ENCODE results near the gene FOXRED2.
"Not testable (repeated sequence)": the region's sequence is repeated elsewhere in the genome, so short reads cannot be mapped to it uniquely, and the experiment has no call there.

FOXRED2 gene

DNA sequence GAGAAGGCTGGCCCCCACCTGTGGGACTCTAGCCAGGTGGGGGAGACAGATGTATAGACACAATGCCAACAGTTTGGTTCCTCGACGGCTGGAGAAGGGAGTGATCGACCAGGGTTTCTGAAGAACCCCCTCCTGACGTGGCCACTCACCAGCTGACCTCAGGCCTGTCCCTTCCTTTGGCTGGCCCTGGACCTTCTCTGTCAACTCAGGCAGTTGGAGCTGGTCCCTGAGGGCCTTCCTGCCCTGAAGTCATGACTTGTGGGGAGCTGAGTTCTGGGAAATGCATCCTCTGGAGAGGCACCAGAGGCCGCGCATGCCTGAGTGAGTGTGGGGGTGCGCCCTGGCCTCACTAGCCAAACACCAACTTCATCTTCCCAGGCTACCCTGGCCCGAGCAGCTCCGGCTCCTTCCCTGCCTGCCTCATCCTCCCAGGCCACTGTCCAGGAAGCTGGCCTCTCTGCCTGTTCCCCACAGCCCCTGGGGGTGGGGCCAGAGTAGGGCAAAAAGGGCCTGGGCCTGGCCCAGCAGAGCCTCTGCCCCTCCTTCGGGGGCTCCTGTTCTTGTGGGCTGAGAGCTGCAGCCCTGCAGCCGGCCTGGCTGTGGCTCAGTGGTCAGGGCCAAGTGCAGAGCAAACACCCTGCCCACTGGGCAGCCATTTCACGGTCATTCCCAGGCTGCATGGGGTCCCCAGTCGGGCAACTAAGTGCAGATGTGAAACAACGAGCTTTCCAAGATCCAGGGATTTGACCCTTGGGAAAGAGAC, 49.0 kb downstream of the FOXRED2 start:
- no peaks in the 10 kb centered on the region for H3K9me3 ChIP-seq (ENCODE audit: control insufficient read depth, insufficient read depth, low read depth, low read length)
- H3K4me3 ChIP-seq (ENCODE audit: low read depth, low read length): no peak overlapping the region
- peak overlapping the region; percentile 37; the same call in 1 of the 2 replicates for H3K27ac ChIP-seq (ENCODE audit: low read depth, low read length)
- peak overlapping the region; percentile 16 for H3K9ac ChIP-seq (ENCODE audit: low read length)
- peaks cover 40% of the 10 kb centered on the region for H3K4me1 ChIP-seq (ENCODE audit: control insufficient read depth, insufficient read depth, low read length)
- H3K36me3 ChIP-seq (ENCODE audit: control insufficient read depth, insufficient read depth, low read length): no peaks in the 10 kb centered on the region
- H3K27me3 ChIP-seq (ENCODE audit: control insufficient read depth, insufficient read depth, low read length): no peaks in the 10 kb centered on the region

DNA sequence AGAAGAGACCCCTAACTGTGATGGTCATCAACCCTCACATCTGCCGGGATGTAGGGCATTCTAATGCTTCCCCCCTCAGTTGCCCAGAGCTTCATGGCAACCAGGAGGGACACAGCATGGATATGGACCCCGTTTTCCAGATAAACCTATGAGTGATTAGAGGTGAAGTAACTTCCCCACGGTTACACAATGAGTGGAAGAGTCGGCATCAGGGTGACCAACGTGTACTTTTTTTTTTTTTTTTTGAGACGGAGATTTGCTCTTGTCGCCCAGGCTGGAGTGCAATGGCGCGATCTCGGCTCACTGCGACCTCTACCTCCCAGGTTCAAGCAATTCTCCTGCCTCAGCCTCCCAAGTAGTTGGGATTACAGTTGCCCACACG, 50.4 kb downstream of the FOXRED2 start:
- no peak overlapping the region for H3K9ac ChIP-seq (ENCODE audit: low read length)
- H3K4me3 ChIP-seq (ENCODE audit: low read depth, low read length): no peak overlapping the region
- no peaks in the 10 kb centered on the region for H3K36me3 ChIP-seq (ENCODE audit: control insufficient read depth, insufficient read depth, low read length)
- H3K27me3 ChIP-seq (ENCODE audit: control insufficient read depth, insufficient read depth, low read length): no peaks in the 10 kb centered on the region
- no peak overlapping the region for H3K27ac ChIP-seq (ENCODE audit: low read depth, low read length)
- no peaks in the 10 kb centered on the region for H3K9me3 ChIP-seq (ENCODE audit: control insufficient read depth, insufficient read depth, low read depth, low read length)
- peaks cover 35% of the 10 kb centered on the region for H3K4me1 ChIP-seq (ENCODE audit: control insufficient read depth, insufficient read depth, low read length)

DNA sequence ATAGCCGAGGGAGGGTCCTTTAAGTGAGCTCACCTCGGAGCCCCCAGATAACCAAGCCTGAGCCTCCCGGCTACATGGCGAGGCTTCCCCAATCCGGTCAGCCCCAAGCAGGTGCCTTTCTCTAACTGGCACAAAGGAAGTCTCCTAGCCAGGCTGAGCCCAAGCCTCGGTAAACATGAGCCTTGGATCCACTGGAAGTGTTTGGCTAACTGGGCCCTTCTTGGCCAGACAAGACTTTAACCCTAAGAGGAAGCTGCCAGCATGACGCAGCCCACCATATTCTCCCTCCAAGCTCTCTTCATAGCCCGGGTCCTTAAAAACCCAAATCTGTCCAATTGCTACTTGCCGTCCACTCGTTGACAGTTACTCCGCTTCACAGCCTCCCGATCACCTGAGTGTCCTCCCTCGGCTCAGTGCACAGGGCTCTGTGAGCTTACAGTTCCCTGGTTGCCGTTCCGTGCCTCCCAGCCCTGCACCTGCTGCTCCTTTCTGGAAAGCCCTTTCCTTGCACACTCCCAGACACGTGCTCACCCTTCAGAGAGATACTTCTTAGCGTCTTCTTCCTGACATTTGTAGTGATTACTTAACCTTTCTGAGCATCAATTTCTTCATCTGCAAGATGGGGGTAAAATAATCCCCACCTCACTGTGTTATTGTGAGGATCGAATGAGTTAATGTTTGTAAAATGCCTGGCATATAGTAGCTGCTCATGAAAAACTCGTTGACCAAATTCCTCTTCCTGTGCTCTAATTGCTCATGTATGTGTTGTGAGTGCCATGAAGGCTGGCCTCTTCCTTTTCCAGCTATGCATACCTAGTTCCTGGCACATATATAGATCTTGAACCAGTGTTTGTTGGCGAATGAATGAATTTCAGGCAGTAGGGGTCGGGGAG, 51.0 kb downstream of the FOXRED2 start:
- Histone ChIP-seq H3K9me3 (ENCODE audit: control insufficient read depth, insufficient read depth, low read depth, low read length) (no peaks in the 10 kb centered on the region), H3K4me3 (ENCODE audit: low read depth, low read length) (peak overlapping the region; percentile 69), H3K9ac (ENCODE audit: low read length) (peak overlapping the region; percentile 89), H3K4me1 (ENCODE audit: control insufficient read depth, insufficient read depth, low read length) (peaks cover 33% of the 10 kb centered on the region), H3K27ac (ENCODE audit: low read depth, low read length) (peak overlapping the region; percentile 97), H3K36me3 (ENCODE audit: control insufficient read depth, insufficient read depth, low read length) (no peaks in the 10 kb centered on the region), H3K27me3 (ENCODE audit: control insufficient read depth, insufficient read depth, low read length) (no peaks in the 10 kb centered on the region)

DNA sequence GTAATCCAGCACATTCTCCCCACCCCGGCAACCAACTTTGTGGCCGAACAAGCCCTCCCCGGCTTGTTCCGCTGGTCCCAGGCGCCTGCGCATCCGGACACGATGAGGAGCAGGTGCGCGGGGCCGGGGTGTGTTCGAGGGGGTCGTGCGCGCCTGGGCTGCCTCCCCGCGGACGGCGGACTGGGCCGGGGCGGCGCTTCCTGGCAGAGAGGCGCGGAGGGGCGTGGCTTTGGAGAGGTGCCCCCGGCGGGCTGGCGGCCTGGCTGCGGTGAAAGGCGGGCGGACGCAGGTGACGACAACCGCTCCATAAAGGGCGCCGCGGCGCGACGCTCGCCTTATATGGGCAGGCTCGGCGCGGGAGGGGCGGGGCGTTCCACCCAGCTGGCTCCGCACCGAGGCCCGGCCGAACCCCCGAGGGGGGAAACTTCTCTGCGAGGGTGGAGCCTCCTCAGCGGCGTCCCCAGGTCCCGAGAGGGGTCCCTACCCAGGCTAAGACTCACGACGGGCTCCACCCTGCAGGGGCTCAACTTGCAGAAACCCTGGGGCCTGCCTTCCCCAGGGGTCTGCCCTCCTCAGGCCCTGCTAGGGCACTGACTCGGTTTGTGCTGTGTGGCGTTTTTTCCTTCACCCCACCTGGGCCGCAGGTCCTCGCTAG, 51.8 kb downstream of the FOXRED2 start:
- H3K4me1 ChIP-seq (ENCODE audit: control insufficient read depth, insufficient read depth, low read length): peaks cover 33% of the 10 kb centered on the region
- H3K27ac ChIP-seq (ENCODE audit: low read depth, low read length): peak overlapping the region; percentile 97
- H3K9ac ChIP-seq (ENCODE audit: low read length): peak overlapping the region; percentile 89
- H3K9me3 ChIP-seq (ENCODE audit: control insufficient read depth, insufficient read depth, low read depth, low read length): no peaks in the 10 kb centered on the region
- H3K4me3 ChIP-seq (ENCODE audit: low read depth, low read length): peak overlapping the region; percentile 69
- no peaks in the 10 kb centered on the region for H3K27me3 ChIP-seq (ENCODE audit: control insufficient read depth, insufficient read depth, low read length)
- H3K36me3 ChIP-seq (ENCODE audit: control insufficient read depth, insufficient read depth, low read length): no peaks in the 10 kb centered on the region

DNA sequence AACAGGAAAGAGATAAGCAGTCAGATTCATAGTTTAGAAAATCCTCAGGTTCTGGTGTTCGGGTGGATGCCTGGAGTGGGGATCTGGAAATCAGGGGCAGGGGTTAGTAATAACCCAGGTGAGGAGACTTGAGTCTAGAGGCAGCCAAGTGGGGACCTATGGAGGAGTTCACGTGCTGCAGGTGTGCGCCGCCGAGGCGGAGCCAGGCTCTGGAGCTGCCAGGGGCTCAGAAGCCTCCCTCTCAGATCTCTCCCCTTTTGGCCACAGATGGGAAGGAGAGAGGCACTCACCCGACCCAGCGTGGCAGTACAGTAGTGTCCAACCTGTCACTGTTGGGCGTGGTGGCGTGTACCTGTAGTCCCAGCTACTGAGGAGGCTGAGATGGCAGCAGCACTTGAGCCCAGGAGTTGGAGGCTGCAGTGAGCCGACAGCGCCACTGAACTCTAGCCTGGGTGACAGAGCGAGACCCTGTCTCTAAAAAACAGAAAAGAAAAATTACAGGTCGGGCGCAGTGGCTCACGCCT, 52.9 kb downstream of the FOXRED2 start:
- H3K9ac ChIP-seq (ENCODE audit: low read length): no peak overlapping the region
- peaks cover 38% of the 10 kb centered on the region for H3K4me1 ChIP-seq (ENCODE audit: control insufficient read depth, insufficient read depth, low read length)
- H3K27ac ChIP-seq (ENCODE audit: low read depth, low read length): no peak overlapping the region
- no peak overlapping the region for H3K4me3 ChIP-seq (ENCODE audit: low read depth, low read length)
- H3K36me3 ChIP-seq (ENCODE audit: control insufficient read depth, insufficient read depth, low read length): no peaks in the 10 kb centered on the region
- H3K9me3 ChIP-seq (ENCODE audit: control insufficient read depth, insufficient read depth, low read depth, low read length): no peaks in the 10 kb centered on the region
- H3K27me3 ChIP-seq (ENCODE audit: control insufficient read depth, insufficient read depth, low read length): no peaks in the 10 kb centered on the region

- H3K9me3 ChIP-seq (ENCODE audit: control insufficient read depth, insufficient read depth, low read depth, low read length); H3K4me3 ChIP-seq (ENCODE audit: low read depth, low read length); H3K36me3 ChIP-seq (ENCODE audit: control insufficient read depth, insufficient read depth, low read length); H3K27me3 ChIP-seq (ENCODE audit: control insufficient read depth, insufficient read depth, low read length); H3K9ac ChIP-seq (ENCODE audit: low read length); H3K27ac ChIP-seq (ENCODE audit: low read depth, low read length): not testable (repeated sequence)
- peaks cover 37% of the 10 kb centered on the region for H3K4me1 ChIP-seq (ENCODE audit: control insufficient read depth, insufficient read depth, low read length)
These were observed 53.7 kb downstream of the FOXRED2 start for GRCh38 chr22:36452978-36453607.

DNA sequence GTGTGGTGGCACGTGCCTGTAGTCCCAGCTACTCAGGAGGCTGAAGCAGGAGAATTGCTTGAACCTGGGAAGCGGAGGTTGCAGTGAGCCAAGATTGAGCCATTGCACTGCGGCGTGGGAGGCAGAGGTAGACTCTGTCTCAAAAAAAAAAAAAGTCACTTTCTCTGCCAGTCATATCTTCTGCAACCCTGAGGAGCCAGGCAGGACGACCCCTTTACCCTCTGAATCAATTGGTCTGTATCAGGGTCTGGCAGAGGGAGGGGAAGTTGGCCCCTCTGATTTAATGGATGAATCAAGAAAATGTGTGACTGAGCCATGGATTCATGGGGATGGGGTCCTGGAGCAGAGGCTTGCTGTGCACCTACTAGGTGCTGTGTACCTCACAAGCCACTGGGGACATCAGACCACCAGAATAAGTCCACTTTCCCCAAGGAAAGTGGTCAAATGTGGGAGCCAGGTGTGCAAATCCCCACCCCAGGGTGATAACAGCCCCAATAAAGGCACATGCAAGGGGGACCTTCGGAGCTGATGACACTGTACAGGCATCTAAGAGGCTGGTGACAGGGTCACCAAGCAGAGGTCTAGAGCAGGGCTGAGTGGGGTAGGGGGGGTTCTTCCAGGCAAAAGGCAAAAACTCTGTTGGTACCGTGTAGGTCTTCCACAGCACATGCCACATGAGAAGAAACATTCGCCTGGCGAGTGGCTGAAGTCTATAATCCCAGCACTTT, 54.4 kb downstream of the FOXRED2 start:
- no peaks in the 10 kb centered on the region for H3K27me3 ChIP-seq (ENCODE audit: control insufficient read depth, insufficient read depth, low read length)
- no peaks in the 10 kb centered on the region for H3K9me3 ChIP-seq (ENCODE audit: control insufficient read depth, insufficient read depth, low read depth, low read length)
- peaks cover 32% of the 10 kb centered on the region for H3K4me1 ChIP-seq (ENCODE audit: control insufficient read depth, insufficient read depth, low read length)
- no peaks in the 10 kb centered on the region for H3K36me3 ChIP-seq (ENCODE audit: control insufficient read depth, insufficient read depth, low read length)
- H3K27ac ChIP-seq (ENCODE audit: low read depth, low read length): no peak overlapping the region
- no peak overlapping the region for H3K9ac ChIP-seq (ENCODE audit: low read length)
- no peak overlapping the region for H3K4me3 ChIP-seq (ENCODE audit: low read depth, low read length)

DNA sequence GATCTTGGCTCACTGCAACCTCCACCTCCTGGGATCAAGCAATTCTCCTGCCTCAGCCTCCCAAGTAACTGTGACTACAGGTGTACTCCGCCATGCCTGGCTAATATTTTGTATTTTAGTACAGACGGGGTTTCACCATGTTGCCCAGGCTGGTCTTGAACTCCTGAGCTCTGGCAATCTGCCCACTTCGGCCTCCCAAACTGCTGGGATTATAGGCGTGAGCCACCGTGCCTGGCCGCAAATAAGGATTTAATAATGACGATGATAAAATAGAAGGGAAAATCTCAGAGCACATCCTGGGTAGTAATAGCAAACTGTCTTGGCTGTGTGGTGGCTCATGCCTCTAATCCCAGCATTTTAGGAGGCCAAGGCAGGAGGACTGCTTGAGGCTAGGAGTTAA, 55.9 kb downstream of the FOXRED2 start:
- not testable (repeated sequence) for H3K4me3 ChIP-seq (ENCODE audit: low read depth, low read length); H3K9ac ChIP-seq (ENCODE audit: low read length); H3K27ac ChIP-seq (ENCODE audit: low read depth, low read length)

GRCh38 chr22:36449596-36450175, 57.2 kb downstream of the FOXRED2 start:
- Histone ChIP-seq H3K4me3 (ENCODE audit: low read depth, low read length) (no peak overlapping the region), H3K9ac (ENCODE audit: low read length) (no peak overlapping the region), H3K27me3 (ENCODE audit: control insufficient read depth, insufficient read depth, low read length) (no peaks in the 10 kb centered on the region), H3K27ac (ENCODE audit: low read depth, low read length) (no peak overlapping the region), H3K9me3 (ENCODE audit: control insufficient read depth, insufficient read depth, low read depth, low read length) (0 out of 2 replicates have a peak, but pooled peaks cover 5% of the 10 kb centered on the region), H3K36me3 (ENCODE audit: control insufficient read depth, insufficient read depth, low read length) (no peaks in the 10 kb centered on the region), H3K4me1 (ENCODE audit: control insufficient read depth, insufficient read depth, low read length) (peaks cover 22% of the 10 kb centered on the region; the same call in 1 of the 2 replicates)

More for the DNA sequence above, 55.9 kb downstream of the FOXRED2 start:
- peaks cover 31% of the 10 kb centered on the region for H3K4me1 ChIP-seq (ENCODE audit: control insufficient read depth, insufficient read depth, low read length)
- H3K27me3 ChIP-seq (ENCODE audit: control insufficient read depth, insufficient read depth, low read length); H3K36me3 ChIP-seq (ENCODE audit: control insufficient read depth, insufficient read depth, low read length); H3K9me3 ChIP-seq (ENCODE audit: control insufficient read depth, insufficient read depth, low read depth, low read length): not testable (repeated sequence)

DNA sequence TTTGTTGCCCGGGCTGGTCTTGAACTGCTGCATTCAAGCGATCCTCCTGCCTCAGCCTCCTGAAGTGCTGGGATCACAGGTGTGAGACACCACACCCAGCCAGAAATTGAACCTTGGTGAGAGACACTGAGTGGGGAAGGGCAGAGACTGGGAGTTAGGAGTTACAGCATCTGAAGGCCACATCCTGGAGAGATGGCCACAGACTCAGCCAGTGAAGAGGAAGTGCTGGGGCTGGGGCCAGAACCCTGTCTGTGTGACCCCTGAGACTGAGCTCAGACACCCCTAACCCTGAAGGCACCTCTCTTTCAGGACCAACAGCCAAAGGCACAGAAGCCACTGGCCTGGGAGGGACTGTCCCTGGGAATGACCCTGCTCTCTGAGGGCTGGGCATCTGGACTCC, 59.2 kb downstream of the FOXRED2 start:
- H3K9ac ChIP-seq (ENCODE audit: low read length): no peak overlapping the region
- H3K27ac ChIP-seq (ENCODE audit: low read depth, low read length): no peak overlapping the region
- H3K9me3 ChIP-seq (ENCODE audit: control insufficient read depth, insufficient read depth, low read depth, low read length): 0 out of 2 replicates have a peak, but pooled peaks cover 5% of the 10 kb centered on the region
- no peaks in the 10 kb centered on the region for H3K36me3 ChIP-seq (ENCODE audit: control insufficient read depth, insufficient read depth, low read length)
- peaks cover 25% of the 10 kb centered on the region for H3K4me1 ChIP-seq (ENCODE audit: control insufficient read depth, insufficient read depth, low read length)
- H3K27me3 ChIP-seq (ENCODE audit: control insufficient read depth, insufficient read depth, low read length): no peaks in the 10 kb centered on the region
- H3K4me3 ChIP-seq (ENCODE audit: low read depth, low read length): no peak overlapping the region
